ENCODE measurements around the gene COPB2. TPM values are rescaled to one million over a fixed set of nuclear protein-coding genes. Genes with fewer than 3 reads are reported as not detected.

COPB2 gene
- total RNA-seq, 2 experiments from 2014 or later = 78.9 to 104 TPM

- no peak overlapping the region for H3K27ac Mint-ChIP-seq
- H3K27me3 Mint-ChIP-seq = peaks cover 14% of the 10 kb centered on the region
- DNase-seq = no peak
- no peak for ATAC-seq
- CTCF ChIA-PET = interaction anchor here (1.8 kb wide), 1 partner anchor 10 kb away, joined by 6 read pairs; no protein-coding TSS in a partner anchor
- no peaks in the 10 kb centered on the region for H3K36me3 Mint-ChIP-seq
- no peaks in the 10 kb centered on the region for H3K9me3 Mint-ChIP-seq (ENCODE audit: low read depth)
- H3K4me3 Mint-ChIP-seq = no peak overlapping the region
- H3K4me1 Mint-ChIP-seq = no peaks in the 10 kb centered on the region
Observed at GRCh38 chr3:139318826-139319225, 70.6 kb downstream of the COPB2 start.

DNA sequence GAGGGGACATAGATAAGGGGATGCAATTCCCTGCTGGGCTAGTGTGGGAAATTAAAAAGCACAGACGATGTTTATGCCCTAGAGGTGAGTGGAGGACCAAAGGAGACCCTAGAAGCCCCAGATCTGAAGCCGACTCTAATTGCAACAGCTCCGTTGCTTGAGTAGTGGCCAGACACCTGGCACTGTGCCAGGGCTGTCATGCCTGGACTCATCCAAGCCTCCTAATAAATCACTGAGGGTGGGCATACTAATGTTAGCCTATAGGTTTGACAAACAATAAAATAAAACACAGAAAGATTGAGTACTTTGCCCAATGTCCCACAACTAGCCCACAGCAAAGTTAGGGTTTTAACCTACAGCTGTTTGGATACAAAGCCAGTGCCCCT is 71.0 kb downstream of the COPB2 start:
- Mint-ChIP-seq H3K9me3 (ENCODE audit: low read depth) (no peaks in the 10 kb centered on the region), H3K4me1 (no peaks in the 10 kb centered on the region), H3K36me3 (no peaks in the 10 kb centered on the region), H3K27me3 (peaks cover 16% of the 10 kb centered on the region), H3K4me3 (no peak overlapping the region), H3K27ac (no peak overlapping the region)
- CTCF ChIA-PET = interaction anchor here (1.8 to 2.8 kb wide), 2 partner anchors 10 to 11 kb away, joined by 6 to 11 read pairs; no protein-coding TSS in a partner anchor
- ATAC-seq = no peak
- no peak for DNase-seq

- Mint-ChIP-seq H3K4me3 (no peak overlapping the region), H3K27ac (no peak overlapping the region), H3K36me3 (no peaks in the 10 kb centered on the region), H3K9me3 (ENCODE audit: low read depth) (no peaks in the 10 kb centered on the region), H3K4me1 (no peaks in the 10 kb centered on the region), H3K27me3 (peaks cover 17% of the 10 kb centered on the region)
- DNase-seq (no peak), ATAC-seq (no peak)
- CTCF ChIA-PET = interaction anchor here (2.8 kb wide), 1 partner anchor 11 kb away, joined by 11 read pairs; no protein-coding TSS in a partner anchor
Observed at GRCh38 chr3:139317660-139318430, 71.6 kb downstream of the COPB2 start.

DNA sequence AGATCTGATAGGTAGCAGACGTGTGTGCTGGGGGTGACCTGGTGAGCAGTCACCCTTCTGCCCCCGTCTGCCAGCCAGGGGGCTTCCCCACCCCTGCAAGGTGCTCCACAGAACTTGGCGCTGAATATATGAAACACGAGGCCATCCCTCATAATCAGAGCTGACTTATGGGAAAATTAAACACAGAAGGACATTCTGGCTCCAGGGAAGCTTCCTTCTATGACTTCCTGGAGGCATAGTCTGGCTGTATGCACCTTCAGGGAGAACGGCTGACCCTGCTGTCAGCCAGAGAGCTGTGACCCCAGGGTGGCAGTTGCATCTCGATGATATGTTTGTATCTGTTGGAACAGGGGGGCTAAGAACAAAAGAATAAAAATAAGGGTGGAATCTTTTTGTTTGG is 72.2 kb downstream of the COPB2 start:
- ATAC-seq (no peak), DNase-seq (no peak)
- H3K9me3 Mint-ChIP-seq (ENCODE audit: low read depth) = no peaks in the 10 kb centered on the region
- no peak overlapping the region for H3K27ac Mint-ChIP-seq
- H3K27me3 Mint-ChIP-seq = peaks cover 17% of the 10 kb centered on the region
- CTCF ChIA-PET = interaction anchor here (2.8 kb wide), 1 partner anchor 12 kb away, joined by 11 read pairs; no protein-coding TSS in a partner anchor
- H3K4me1 Mint-ChIP-seq = no peaks in the 10 kb centered on the region
- H3K36me3 Mint-ChIP-seq = no peaks in the 10 kb centered on the region
- no peak overlapping the region for H3K4me3 Mint-ChIP-seq

DNA sequence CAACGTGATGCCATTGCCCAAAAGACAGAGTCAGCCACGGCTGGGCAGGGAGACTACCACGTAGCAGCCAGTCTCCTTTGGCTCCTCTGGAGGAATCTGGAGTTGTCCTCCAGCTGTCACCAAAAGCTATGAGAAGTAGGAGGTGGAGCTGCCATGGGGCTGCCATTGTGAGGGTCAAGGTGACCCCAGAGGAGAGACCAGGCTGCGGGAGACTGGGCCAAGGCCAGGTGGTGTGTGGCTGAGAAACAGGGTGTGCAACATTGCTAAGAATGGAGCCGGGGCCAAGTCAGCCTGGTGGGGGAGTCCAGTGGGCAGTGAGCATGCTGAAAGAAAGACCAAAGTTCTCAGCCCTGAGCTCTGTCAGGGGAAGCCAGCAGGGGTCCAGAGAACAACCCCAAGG is 75.5 kb downstream of the COPB2 start:
- CTCF ChIA-PET = interaction anchor here (1.1 to 2.2 kb wide), 2 partner anchors 11 to 15 kb away, joined by 3 to 7 read pairs; no protein-coding TSS in a partner anchor
- H3K27ac Mint-ChIP-seq = no peak overlapping the region
- DNase-seq (no peak), ATAC-seq (no peak)
- no peaks in the 10 kb centered on the region for H3K36me3 Mint-ChIP-seq
- no peaks in the 10 kb centered on the region for H3K9me3 Mint-ChIP-seq (ENCODE audit: low read depth)
- no peak overlapping the region for H3K4me3 Mint-ChIP-seq
- H3K4me1 Mint-ChIP-seq = no peaks in the 10 kb centered on the region
- H3K27me3 Mint-ChIP-seq = peaks cover 13% of the 10 kb centered on the region

DNA sequence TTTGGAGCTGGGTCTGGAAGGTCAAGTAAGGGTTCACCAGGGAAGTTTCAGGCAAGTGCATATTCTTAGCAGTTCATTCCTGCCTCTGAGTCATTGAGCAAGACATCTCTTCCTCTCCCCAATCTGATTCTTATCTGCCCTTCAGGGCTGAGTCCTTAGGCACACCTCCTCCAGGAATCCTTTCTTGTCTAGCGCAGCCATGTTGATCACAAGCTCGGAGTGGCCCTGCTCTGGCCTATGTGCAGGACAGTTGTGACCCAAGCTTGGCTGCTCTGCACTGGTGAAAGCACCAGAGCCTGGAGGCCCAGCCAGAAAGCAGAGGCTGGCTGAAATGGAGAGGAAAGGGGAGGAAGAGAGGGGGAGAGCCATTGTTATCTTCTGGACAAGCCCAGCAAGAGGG is 76.5 kb downstream of the COPB2 start:
- H3K27me3 Mint-ChIP-seq = peaks cover 13% of the 10 kb centered on the region
- CTCF ChIA-PET = interaction anchor here (1.1 to 2.2 kb wide), 2 partner anchors 12 to 16 kb away, joined by 3 to 7 read pairs; no protein-coding TSS in a partner anchor
- H3K4me1 Mint-ChIP-seq = no peaks in the 10 kb centered on the region
- DNase-seq (no peak), ATAC-seq (no peak)
- no peak overlapping the region for H3K4me3 Mint-ChIP-seq
- H3K9me3 Mint-ChIP-seq (ENCODE audit: low read depth) = no peaks in the 10 kb centered on the region
- no peak overlapping the region for H3K27ac Mint-ChIP-seq
- no peaks in the 10 kb centered on the region for H3K36me3 Mint-ChIP-seq

- no peak for ATAC-seq
- no peak overlapping the region for H3K27ac Mint-ChIP-seq
Observed at GRCh38 chr3:139312416-139312815, 77.0 kb downstream of the COPB2 start.

DNA sequence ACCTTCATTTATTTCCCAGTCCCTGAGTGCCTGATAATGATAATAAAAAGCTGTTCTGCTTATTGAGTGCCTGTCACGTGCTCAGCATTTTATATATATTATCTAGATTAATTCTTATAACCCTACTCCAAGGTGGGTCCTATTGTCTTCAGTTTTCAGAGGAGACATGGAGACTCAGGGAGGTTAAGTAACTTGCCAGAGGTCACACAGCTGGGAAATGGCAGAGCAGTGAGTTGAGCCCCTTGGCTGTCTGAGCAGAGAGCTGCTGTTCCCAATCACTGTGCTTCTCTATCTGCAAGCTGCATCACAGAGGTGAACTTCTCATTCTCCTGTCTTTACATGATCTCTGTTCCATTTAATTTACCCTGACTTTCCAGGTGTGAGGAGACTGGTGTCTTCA is 77.9 kb downstream of the COPB2 start:
- DNase-seq = no peak
- H3K27me3 Mint-ChIP-seq = peaks cover 10% of the 10 kb centered on the region

More at GRCh38 chr3:139312416-139312815, 77.0 kb downstream of the COPB2 start:
- Mint-ChIP-seq H3K4me1 (no peaks in the 10 kb centered on the region), H3K4me3 (no peak overlapping the region), H3K36me3 (no peaks in the 10 kb centered on the region), H3K27me3 (peaks cover 11% of the 10 kb centered on the region), H3K9me3 (ENCODE audit: low read depth) (no peaks in the 10 kb centered on the region)
- DNase-seq = no peak
- CTCF ChIA-PET = interaction anchor here (2.2 kb wide), 1 partner anchor 16 kb away, joined by 7 read pairs; no protein-coding TSS in a partner anchor

GRCh38 chr3:139310474-139310933 is 78.9 kb downstream of the COPB2 start:
- Mint-ChIP-seq H3K4me1 (no peaks in the 10 kb centered on the region), H3K9me3 (ENCODE audit: low read depth) (no peaks in the 10 kb centered on the region), H3K4me3 (no peak overlapping the region), H3K27ac (no peak overlapping the region), H3K36me3 (no peaks in the 10 kb centered on the region), H3K27me3 (peaks cover 10% of the 10 kb centered on the region)
- DNase-seq (no peak), ATAC-seq (no peak)
- CTCF ChIA-PET = interaction anchor here (1.2 to 1.3 kb wide), 2 partner anchors 15 to 18 kb away, joined by 3 read pairs; no protein-coding TSS in a partner anchor

More for the DNA sequence above, 77.9 kb downstream of the COPB2 start:
- Mint-ChIP-seq H3K36me3 (no peaks in the 10 kb centered on the region), H3K9me3 (ENCODE audit: low read depth) (no peaks in the 10 kb centered on the region), H3K27ac (no peak overlapping the region), H3K4me1 (no peaks in the 10 kb centered on the region), H3K4me3 (no peak overlapping the region)
- no peak for ATAC-seq
- CTCF ChIA-PET = interaction anchor here (1.2 to 1.3 kb wide), 2 partner anchors 14 to 17 kb away, joined by 3 read pairs; no protein-coding TSS in a partner anchor

DNA sequence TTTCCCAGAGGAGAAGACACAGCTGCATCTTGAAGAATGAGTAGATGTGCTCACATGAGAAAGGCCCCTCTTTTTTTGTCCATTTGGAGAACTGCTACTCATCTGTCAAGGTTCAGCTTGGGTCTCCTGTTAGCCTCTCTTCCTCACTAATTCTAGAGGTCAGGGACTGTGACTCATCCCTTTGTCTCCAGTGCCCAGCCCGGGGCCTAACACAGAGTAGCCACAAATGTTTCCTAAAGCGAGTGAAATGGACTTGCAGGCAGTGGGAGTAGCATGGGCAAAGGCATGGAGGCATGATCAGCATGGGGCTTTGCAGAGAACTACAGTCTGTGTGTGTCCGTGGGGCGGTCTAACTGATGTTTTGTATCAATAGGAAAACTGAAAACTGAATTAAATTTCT is 79.6 kb downstream of the COPB2 start:
- H3K36me3 Mint-ChIP-seq = no peaks in the 10 kb centered on the region
- no peaks in the 10 kb centered on the region for H3K4me1 Mint-ChIP-seq
- CTCF ChIA-PET = no interaction called here

DNA sequence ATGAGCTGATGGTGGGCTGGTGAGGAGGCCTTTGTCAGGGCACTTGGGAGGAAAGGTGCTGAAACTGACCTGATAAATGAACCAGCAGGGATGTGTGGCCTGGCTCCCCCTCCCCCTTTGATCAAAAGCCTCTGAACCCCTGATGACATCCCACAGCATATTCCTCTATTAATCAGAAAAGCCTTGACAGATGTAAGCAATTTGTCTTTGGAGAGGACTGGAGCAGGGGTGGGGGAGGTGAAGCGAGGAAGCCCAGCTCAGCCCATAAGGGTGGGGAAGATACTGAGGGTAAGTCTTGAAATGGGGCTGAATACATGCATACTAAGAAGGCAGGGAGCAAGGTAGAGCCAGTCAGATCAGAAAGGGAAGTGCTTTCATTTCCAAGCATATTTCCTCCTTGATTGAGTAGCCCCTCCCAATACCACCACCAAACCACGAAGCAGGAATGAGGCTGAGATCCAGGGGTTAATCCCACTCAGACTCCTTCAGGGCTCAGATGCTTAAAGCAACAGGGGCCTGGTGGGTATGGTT is 80.3 kb downstream of the COPB2 start:
- no peaks in the 10 kb centered on the region for H3K9me3 Mint-ChIP-seq (ENCODE audit: low read depth)
- H3K4me3 Mint-ChIP-seq = no peak overlapping the region
- ATAC-seq = no peak
- no peak for DNase-seq
- no peaks in the 10 kb centered on the region for H3K36me3 Mint-ChIP-seq
- CTCF ChIA-PET = no interaction called here
- H3K27ac Mint-ChIP-seq = no peak overlapping the region
- peaks cover 6% of the 10 kb centered on the region for H3K27me3 Mint-ChIP-seq
- no peaks in the 10 kb centered on the region for H3K4me1 Mint-ChIP-seq

More for the DNA sequence above, 79.6 kb downstream of the COPB2 start:
- no peak for DNase-seq
- Mint-ChIP-seq H3K27ac (no peak overlapping the region), H3K4me3 (no peak overlapping the region), H3K27me3 (peaks cover 9% of the 10 kb centered on the region), H3K9me3 (ENCODE audit: low read depth) (no peaks in the 10 kb centered on the region)
- no peak for ATAC-seq

- no peak overlapping the region for H3K27ac Mint-ChIP-seq
- no peak for DNase-seq
- peaks cover 3% of the 10 kb centered on the region for H3K27me3 Mint-ChIP-seq
- no peaks in the 10 kb centered on the region for H3K4me1 Mint-ChIP-seq
- H3K4me3 Mint-ChIP-seq = no peak overlapping the region
- no peak for ATAC-seq
- no peaks in the 10 kb centered on the region for H3K9me3 Mint-ChIP-seq (ENCODE audit: low read depth)
- CTCF ChIA-PET = no interaction called here
- no peaks in the 10 kb centered on the region for H3K36me3 Mint-ChIP-seq
Observed at GRCh38 chr3:139308560-139308959, 80.9 kb downstream of the COPB2 start.

GRCh38 chr3:139307601-139308555 is 81.6 kb downstream of the COPB2 start:
- Mint-ChIP-seq H3K27me3 (no peaks in the 10 kb centered on the region), H3K27ac (no peak overlapping the region), H3K4me3 (no peak overlapping the region), H3K9me3 (ENCODE audit: low read depth) (no peaks in the 10 kb centered on the region), H3K4me1 (peaks cover 5% of the 10 kb centered on the region), H3K36me3 (no peaks in the 10 kb centered on the region)
- CTCF ChIA-PET = no interaction called here
- DNase-seq = no peak
- no peak for ATAC-seq

All from activated CD8-positive, alpha-beta memory T cell treated with anti-CD3 and anti-CD28 coated beads, Interleukin-2, amount 10 ng/mL, durations not matched to agents 7 days and 5 days (primary cell).